ENCODE measurements around the gene TMEM88. TPM values are rescaled to one million over a fixed set of nuclear protein-coding genes. Genes with fewer than 3 reads are reported as not detected.

The TMEM88 gene
- total and polyA plus RNA-seq, 4 donors: 2.7 to 27.6 (median 13.5) TPM

GRCh38 chr17:7854078-7854777, 638 bp upstream of the TMEM88 start:
- Histone ChIP-seq H3K4me1 (ENCODE audit: control insufficient read depth, insufficient read depth, low read length) (peaks cover 56% of the 10 kb centered on the region), H3K36me3 (ENCODE audit: control insufficient read depth, insufficient read depth, low read length) (peaks cover 80% of the 10 kb centered on the region), H3K27me3 (ENCODE audit: control insufficient read depth, insufficient read depth, low read length) (no peaks in the 10 kb centered on the region), H3K9me3 (ENCODE audit: control insufficient read depth, insufficient read depth, low read length) (no peaks in the 10 kb centered on the region), H3K27ac (ENCODE audit: low read depth, low read length) (no peak overlapping the region), H3K4me3 (ENCODE audit: low read depth, low read length) (no peak overlapping the region)
- DNase-seq (ENCODE audit: low read depth in 4 of 6, low spot score in 6 of 6): no peak
- no CpG with 5 or more reads among the region's 31 CpGs for WGBS (ENCODE audit: insufficient coverage)

DNA sequence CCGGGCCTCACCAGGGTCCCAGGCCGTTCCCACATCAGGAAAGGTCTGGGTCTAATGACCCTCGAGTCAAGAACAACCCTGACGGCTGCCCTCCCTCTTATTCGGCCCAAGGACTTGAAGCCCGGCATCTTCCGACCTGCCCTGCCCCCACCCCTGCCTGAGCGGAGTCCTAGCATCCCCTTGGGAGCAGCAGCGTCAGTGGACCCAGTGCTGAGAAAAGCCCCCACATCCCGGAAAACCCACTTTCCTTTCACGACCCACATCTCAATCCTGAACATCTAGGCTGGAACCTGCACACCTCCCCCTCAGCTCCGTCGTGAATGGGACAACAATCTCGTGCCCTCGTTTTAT, 769 bp downstream of the TMEM88 start:
- Histone ChIP-seq H3K4me3 (ENCODE audit: low read depth, low read length) (peak overlapping the region; percentile 92), H3K36me3 (ENCODE audit: control insufficient read depth, insufficient read depth, low read length) (peaks cover 71% of the 10 kb centered on the region), H3K4me1 (ENCODE audit: control insufficient read depth, insufficient read depth, low read length) (peaks cover 60% of the 10 kb centered on the region), H3K27ac (ENCODE audit: low read depth, low read length) (peak overlapping the region; percentile 100), H3K9me3 (ENCODE audit: control insufficient read depth, insufficient read depth, low read length) (no peaks in the 10 kb centered on the region), H3K27me3 (ENCODE audit: control insufficient read depth, insufficient read depth, low read length) (no peaks in the 10 kb centered on the region)
- DNase-seq (ENCODE audit: low read depth in 4 of 6, low spot score in 6 of 6): peak in 2 of 6 donors; percentile 21 to 43
- WGBS (ENCODE audit: insufficient coverage): 19% methylated on average over 10 of the region's 15 CpGs

GRCh38 chr17:7856011-7856810, 1.3 kb downstream of the TMEM88 start:
- H3K36me3 ChIP-seq (ENCODE audit: control insufficient read depth, insufficient read depth, low read length): peaks cover 69% of the 10 kb centered on the region
- H3K27me3 ChIP-seq (ENCODE audit: control insufficient read depth, insufficient read depth, low read length): no peaks in the 10 kb centered on the region
- peak overlapping the region; percentile 100 for H3K27ac ChIP-seq (ENCODE audit: low read depth, low read length)
- H3K4me3 ChIP-seq (ENCODE audit: low read depth, low read length): peak overlapping the region; percentile 92
- H3K9me3 ChIP-seq (ENCODE audit: control insufficient read depth, insufficient read depth, low read length): no peaks in the 10 kb centered on the region
- DNase-seq (ENCODE audit: low read depth in 4 of 6, low spot score in 6 of 6): peak in 2 of 6 donors; percentile 27 to 49
- peaks cover 58% of the 10 kb centered on the region for H3K4me1 ChIP-seq (ENCODE audit: control insufficient read depth, insufficient read depth, low read length)
- 15% methylated on average over 23 of the region's 29 CpGs for WGBS (ENCODE audit: insufficient coverage)

GRCh38 chr17:7856811-7857712, 2.2 kb downstream of the TMEM88 start, which contains the start of gene NAA38:
TSS of gene NAA38 (minus strand) at chr17:7857559. CDS start at chr17:7857463, 96 bp downstream.
- under 1% methylated on average over 64 of the region's 64 CpGs for WGBS (ENCODE audit: insufficient coverage)
- no peaks in the 10 kb centered on the region for H3K27me3 ChIP-seq (ENCODE audit: control insufficient read depth, insufficient read depth, low read length)
- peaks cover 50% of the 10 kb centered on the region for H3K4me1 ChIP-seq (ENCODE audit: control insufficient read depth, insufficient read depth, low read length)
- peak; percentile 99 to 100 (median 100) for DNase-seq (ENCODE audit: low read depth in 4 of 6, low spot score in 6 of 6)
- H3K4me3 ChIP-seq (ENCODE audit: low read depth, low read length): peak within 1 kb of the TSS; percentile 92
- H3K27ac ChIP-seq (ENCODE audit: low read depth, low read length): peak within 1 kb of the TSS; percentile 100
- H3K36me3 ChIP-seq (ENCODE audit: control insufficient read depth, insufficient read depth, low read length): peaks cover 60% of the 10 kb centered on the region
- H3K9me3 ChIP-seq (ENCODE audit: control insufficient read depth, insufficient read depth, low read length): no peaks in the 10 kb centered on the region

- peak within 1 kb of the TSS; percentile 100 for H3K27ac ChIP-seq (ENCODE audit: low read depth, low read length)
- peak in 5 of 6 donors; percentile 94 to 99 (median 98) for DNase-seq (ENCODE audit: low read depth in 4 of 6, low spot score in 6 of 6)
- H3K4me3 ChIP-seq (ENCODE audit: low read depth, low read length): peak within 1 kb of the TSS; percentile 92
- H3K4me1 ChIP-seq (ENCODE audit: control insufficient read depth, insufficient read depth, low read length): peaks cover 46% of the 10 kb centered on the region
- under 1% methylated on average over 46 of the region's 48 CpGs for WGBS (ENCODE audit: insufficient coverage)
- no peaks in the 10 kb centered on the region for H3K27me3 ChIP-seq (ENCODE audit: control insufficient read depth, insufficient read depth, low read length)
- peaks cover 54% of the 10 kb centered on the region for H3K36me3 ChIP-seq (ENCODE audit: control insufficient read depth, insufficient read depth, low read length)
- H3K9me3 ChIP-seq (ENCODE audit: control insufficient read depth, insufficient read depth, low read length): no peaks in the 10 kb centered on the region
These were observed 3.1 kb downstream of the TMEM88 start, which contains the start of gene CYB5D1 for GRCh38 chr17:7857713-7858521. TSS of gene CYB5D1 (plus strand) at chr17:7858003. CDS start at chr17:7858135, 132 bp downstream.

DNA sequence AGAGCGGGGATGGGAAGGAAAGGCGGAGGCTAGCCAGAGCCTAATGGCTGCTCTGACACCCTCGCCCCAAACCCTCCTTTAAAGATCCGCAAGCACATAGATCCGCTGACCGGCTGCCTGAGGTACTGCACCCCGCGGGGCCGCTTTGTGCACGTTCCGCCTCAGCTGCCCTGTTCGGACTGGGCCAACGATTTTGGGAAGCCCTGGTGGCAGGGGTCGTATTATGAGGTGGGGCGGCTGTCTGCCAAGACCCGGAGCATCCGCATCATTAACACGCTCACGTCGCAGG, 3.6 kb downstream of the TMEM88 start:
- H3K4me1 ChIP-seq (ENCODE audit: control insufficient read depth, insufficient read depth, low read length): peaks cover 44% of the 10 kb centered on the region
- no peak for DNase-seq (ENCODE audit: low read depth in 4 of 6, low spot score in 6 of 6)
- 2% methylated on average over 16 of the region's 20 CpGs for WGBS (ENCODE audit: insufficient coverage)
- peak overlapping the region; percentile 100 for H3K27ac ChIP-seq (ENCODE audit: low read depth, low read length)
- peak overlapping the region; percentile 92 for H3K4me3 ChIP-seq (ENCODE audit: low read depth, low read length)
- no peaks in the 10 kb centered on the region for H3K9me3 ChIP-seq (ENCODE audit: control insufficient read depth, insufficient read depth, low read length)
- peaks cover 49% of the 10 kb centered on the region for H3K36me3 ChIP-seq (ENCODE audit: control insufficient read depth, insufficient read depth, low read length)
- no peaks in the 10 kb centered on the region for H3K27me3 ChIP-seq (ENCODE audit: control insufficient read depth, insufficient read depth, low read length)

DNA sequence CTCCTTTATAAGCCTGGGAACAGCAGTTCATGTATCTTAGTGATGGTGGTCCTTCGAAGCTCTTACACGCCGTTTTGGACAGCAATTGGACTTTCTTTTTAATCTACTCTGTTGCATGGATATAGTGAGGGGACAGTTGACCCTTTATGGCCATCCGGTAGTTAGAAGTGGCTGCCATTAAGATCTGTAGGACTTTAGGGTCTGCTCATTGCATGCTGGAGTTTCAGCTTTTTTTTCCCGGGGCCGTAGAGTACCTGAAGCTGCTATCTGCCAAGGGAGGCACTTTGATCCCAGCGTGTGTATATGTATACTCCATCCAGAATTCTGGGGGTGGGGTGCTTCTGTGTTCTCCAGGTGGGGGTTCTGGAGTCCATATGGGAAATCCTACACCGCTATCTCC, 4.2 kb downstream of the TMEM88 start:
- peaks cover 42% of the 10 kb centered on the region for H3K4me1 ChIP-seq (ENCODE audit: control insufficient read depth, insufficient read depth, low read length)
- H3K4me3 ChIP-seq (ENCODE audit: low read depth, low read length): peak overlapping the region; percentile 92
- no peaks in the 10 kb centered on the region for H3K27me3 ChIP-seq (ENCODE audit: control insufficient read depth, insufficient read depth, low read length)
- no peaks in the 10 kb centered on the region for H3K9me3 ChIP-seq (ENCODE audit: control insufficient read depth, insufficient read depth, low read length)
- 69% methylated on average over 4 of the region's 8 CpGs for WGBS (ENCODE audit: insufficient coverage)
- DNase-seq (ENCODE audit: low read depth in 4 of 6, low spot score in 6 of 6): no peak
- H3K36me3 ChIP-seq (ENCODE audit: control insufficient read depth, insufficient read depth, low read length): peaks cover 43% of the 10 kb centered on the region
- peak overlapping the region; percentile 100 for H3K27ac ChIP-seq (ENCODE audit: low read depth, low read length)

DNA sequence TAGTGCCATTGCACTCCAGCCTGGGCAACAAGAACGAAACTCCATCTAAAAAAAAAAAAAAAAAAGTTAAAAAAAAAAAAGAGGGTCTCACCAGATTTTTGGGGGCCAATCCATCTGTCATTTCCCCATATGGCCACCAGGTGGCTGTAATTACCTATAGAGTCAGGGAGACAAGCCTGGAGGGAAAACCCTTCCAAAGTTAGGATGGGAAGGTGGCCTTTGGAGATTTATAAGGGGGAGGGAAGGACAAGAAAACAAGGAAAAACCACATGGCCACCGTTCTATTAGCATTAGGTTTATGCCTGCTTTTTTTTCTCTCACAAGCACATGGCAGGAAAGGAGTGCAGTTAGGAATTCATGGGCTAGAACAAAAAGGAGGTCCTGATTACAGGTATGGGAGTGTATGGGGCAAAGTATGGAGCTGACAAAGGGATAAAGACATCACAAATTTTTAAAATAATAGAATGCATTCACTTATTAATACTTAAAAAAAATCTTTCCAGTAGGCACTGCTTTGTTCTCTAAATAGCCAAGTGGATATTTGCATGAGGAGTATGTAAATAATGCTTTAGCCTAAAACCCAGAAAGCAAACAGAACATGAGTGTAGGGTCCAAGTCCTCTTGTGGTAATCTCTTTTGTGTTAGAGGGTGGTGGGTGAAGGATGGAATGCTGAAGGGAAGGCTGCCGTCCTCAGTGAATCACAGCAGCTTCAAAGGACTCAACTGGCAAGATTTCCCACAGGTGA, 8.0 kb downstream of the TMEM88 start:
- peaks cover 27% of the 10 kb centered on the region for H3K36me3 ChIP-seq (ENCODE audit: control insufficient read depth, insufficient read depth, low read length)
- WGBS (ENCODE audit: insufficient coverage): no CpG with 5 or more reads among the region's 3 CpGs
- H3K27ac ChIP-seq (ENCODE audit: low read depth, low read length): no peak overlapping the region
- H3K27me3 ChIP-seq (ENCODE audit: control insufficient read depth, insufficient read depth, low read length): no peaks in the 10 kb centered on the region
- H3K4me1 ChIP-seq (ENCODE audit: control insufficient read depth, insufficient read depth, low read length): peaks cover 17% of the 10 kb centered on the region
- H3K4me3 ChIP-seq (ENCODE audit: low read depth, low read length): no peak overlapping the region
- no peaks in the 10 kb centered on the region for H3K9me3 ChIP-seq (ENCODE audit: control insufficient read depth, insufficient read depth, low read length)
- DNase-seq (ENCODE audit: low read depth in 4 of 6, low spot score in 6 of 6): peak in 3 of 6 donors; percentile 38 to 89 (median 89)

All from spinal cord (tissue), 10 donors.